GM10847 (cell line): ENCODE data around the gene MED17.

ENCODE experiments used
- POLR2A ChIP-seq: IDR thresholded peaks from 2 replicates; pipeline ENCODE4 v1.6.1; 2011; ENCODE audit not compliant: insufficient read length; ENCODE audit errors: extremely low read depth

The MED17 gene, protein sequence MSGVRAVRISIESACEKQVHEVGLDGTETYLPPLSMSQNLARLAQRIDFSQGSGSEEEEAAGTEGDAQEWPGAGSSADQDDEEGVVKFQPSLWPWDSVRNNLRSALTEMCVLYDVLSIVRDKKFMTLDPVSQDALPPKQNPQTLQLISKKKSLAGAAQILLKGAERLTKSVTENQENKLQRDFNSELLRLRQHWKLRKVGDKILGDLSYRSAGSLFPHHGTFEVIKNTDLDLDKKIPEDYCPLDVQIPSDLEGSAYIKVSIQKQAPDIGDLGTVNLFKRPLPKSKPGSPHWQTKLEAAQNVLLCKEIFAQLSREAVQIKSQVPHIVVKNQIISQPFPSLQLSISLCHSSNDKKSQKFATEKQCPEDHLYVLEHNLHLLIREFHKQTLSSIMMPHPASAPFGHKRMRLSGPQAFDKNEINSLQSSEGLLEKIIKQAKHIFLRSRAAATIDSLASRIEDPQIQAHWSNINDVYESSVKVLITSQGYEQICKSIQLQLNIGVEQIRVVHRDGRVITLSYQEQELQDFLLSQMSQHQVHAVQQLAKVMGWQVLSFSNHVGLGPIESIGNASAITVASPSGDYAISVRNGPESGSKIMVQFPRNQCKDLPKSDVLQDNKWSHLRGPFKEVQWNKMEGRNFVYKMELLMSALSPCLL

DNA sequence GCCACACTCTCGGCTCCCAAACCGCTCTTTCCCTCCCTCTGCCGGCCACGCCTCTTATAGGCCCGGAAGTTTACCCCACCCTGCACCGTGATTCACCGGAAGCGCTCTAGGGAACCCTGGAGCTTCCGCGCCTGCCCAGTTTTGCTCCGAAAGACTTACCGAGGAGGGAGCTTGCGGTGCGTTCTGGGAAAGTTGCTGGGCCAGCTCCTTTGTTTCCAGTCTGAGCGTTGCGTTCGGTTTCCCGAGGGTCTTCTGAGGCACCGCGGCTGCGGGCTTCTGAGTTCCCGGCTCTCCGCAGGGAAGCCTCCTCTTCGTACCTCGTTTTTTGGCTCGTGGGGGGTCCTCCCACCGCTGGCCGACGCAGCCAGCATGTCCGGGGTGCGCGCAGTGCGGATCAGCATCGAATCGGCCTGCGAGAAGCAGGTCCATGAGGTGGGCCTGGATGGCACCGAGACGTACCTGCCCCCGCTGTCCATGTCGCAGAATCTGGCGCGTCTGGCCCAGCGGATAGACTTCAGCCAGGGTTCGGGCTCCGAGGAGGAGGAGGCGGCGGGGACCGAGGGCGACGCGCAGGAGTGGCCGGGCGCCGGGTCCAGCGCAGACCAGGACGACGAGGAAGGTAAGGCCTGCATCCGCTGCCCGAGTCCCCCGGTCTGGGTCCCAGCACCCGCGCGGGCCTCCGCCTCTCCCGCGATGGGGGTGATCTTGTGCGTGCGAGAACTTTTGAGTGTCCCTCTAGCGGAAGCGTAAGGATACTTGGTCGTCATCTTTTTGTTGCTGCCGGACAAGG is at the start of gene MED17:
TSS of gene MED17 (plus strand) at position 138 of the 790 bp plus-strand sequence. CDS start at position 370, 232 bp downstream.
- peak; percentile 56 for TF ChIP-seq POLR2A

DNA sequence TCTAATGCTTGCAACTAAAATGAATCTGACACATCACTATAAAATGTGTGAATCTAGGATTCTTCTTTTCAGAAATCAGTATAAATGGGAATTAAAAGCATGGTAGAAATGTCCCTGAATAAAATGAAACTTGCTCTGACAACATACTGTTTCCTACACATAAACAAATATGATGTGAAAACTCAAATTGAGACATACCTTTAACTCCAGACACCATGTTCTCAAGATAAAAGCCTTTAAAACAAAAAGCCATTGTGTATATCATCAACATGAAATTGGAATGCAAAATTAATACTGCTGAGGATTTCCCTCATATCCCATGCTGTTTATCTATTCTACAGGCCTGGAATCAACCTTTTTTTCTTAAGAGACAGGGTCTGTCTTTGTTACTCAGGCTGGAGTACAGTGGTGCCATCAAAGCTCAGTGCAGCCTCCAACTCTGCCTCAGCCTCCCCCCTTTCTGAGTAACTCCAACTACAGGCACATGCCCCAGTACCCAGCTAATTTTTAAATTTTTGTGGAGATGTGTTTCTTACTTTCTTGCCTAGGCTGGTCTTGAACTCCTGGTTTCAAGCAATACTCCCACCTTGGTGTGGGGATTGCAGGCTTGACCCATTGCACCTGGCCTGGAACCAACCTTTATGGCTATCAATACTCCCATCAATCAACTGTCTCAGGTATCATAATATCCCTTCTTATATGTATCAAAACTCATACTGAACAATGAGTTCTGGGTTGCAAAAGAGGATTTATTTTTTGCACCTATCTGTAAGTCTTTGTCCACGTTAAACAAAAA is 49.5 kb upstream of the MED17 start:
- TF ChIP-seq POLR2A: no peak

DNA sequence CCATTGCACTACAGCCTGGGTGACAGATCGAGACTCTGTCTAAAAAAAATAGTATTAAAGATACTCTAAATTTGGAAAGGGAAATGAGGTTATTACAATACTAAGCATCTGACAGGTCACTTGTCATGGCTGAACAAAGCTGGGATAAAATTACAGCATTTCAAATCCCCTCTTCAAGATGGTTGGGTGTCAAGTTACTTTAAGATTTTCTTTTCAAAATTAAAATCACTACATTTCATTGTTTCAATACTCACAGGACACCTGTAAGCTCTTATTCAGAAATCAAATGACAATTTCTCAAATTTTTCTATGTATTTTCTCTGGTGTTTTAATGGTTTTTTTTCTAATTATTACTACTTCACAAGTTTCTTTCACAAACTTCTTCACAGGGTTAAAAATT is 48.5 kb upstream of the MED17 start:
- TF ChIP-seq POLR2A: no peak

DNA sequence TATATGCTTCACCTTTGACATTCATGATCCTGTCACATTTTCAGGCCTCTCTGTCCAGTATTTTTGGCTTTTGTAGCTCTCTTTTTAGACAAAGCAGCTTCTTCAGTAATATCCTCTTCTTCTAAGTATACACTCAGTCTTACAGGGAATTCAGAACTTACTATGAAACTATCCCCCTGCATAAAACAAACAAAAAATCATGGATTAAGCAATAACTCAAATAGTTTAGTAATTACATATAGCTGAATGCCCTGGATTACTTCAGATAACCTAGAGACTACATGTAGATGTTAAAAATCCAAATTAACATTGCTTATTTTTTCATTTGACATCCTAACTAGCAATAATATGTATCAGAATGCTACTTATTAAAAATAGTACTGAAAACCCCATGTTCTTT is 48.0 kb upstream of the MED17 start:
- TF ChIP-seq POLR2A: no peak

DNA sequence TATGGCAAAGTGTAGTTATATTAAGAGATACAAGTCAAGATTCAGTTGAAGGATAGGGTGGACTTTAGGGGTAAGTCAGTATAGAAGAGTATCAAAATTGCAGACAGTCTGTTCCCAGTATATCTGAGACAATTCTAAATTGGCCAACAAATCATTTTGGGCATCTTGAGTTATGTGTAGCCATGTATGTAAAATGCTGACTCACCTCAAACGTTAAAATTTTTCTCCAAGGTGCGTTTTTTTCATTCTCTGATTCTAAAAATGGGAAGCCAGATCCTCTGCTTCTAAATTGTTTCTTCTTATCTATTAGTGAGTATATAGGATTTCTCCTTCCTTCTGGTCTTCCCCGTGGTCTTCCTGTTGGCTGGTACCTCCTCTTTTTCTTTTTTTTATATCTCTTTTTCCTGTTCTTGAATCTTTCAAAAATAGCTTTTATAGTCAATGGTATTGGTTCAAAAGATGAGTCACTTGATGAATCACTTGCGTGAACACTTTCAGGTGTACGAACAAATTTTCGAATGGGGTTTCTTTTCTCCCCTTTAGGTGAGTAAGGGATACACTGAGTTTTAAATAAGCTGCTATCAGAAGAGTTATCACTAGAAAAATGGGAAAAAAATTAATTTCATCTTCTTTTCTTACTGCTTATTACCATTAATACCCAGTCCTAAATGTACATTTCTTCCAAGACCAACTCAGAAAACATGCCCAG is 46.0 kb upstream of the MED17 start:
- no peak for TF ChIP-seq POLR2A

DNA sequence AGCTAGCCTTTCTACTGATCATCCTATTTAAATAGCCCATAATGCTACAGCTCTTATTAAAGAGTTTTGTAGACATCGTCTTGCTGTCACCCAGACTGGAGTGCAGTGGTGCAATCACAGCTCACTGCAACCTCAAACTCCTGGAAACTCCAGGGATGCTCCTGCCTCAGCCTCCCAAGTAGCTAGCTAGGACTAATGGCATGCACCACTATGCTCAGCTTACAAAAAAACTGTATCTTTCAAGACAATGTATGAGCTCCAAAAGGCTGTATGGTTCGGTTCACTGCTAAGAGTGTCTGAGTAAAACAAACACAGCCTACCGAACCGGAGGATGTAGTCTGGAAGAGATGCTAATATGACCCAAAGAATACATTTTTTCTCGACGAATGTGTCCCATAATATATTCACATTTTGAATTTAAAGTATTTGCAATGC is 45.4 kb upstream of the MED17 start:
- TF ChIP-seq POLR2A: no peak

DNA sequence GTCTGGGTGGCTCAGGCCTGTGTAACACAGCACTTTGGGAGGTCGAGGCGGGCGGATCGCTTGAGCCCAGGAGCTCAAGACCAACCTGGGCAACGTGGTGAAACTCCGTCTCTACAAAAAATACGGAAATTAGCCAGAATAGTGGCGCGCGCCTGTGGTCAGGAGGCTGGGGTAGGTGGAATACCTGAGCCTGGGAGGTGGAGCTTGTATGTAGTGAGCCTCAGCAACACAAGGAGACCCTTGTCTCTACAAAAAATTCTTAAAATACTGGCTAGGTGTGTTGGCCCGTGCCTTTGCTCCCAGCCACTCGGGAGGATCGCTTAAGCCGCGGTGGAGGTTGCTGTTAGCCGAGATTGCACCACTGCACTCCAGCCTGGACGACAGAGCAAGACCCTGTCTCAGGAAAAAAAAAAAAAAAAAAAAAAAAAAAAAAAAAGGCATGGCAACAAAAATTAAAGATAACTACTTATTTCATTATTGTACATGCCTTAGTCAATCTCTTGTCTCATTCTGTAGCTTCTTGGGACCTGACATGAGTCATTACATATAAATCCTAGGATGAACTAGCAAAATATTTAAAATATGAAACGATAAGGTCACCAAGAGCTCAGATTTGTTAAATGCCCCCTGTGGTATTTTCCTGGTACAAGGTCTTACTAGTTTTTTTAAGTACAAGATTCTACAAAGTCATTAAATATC is 43.9 kb upstream of the MED17 start:
- TF ChIP-seq POLR2A: no peak

DNA sequence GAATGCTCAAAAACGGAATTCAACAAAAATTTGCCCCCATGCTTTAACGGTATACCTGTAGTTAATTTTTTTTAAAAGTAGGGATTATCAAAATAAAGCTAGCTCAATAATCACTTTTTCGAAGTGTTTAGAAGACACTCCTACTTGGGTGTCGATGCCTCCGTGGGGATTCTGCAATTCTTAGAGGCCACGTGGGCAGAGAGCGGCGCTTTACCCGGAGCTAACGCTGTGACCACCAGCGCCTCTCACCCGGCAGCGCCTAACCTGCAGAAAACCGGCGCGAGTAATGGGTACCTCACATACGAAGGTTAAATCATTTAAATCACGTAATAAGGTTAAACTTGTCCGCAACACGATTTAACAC is 43.4 kb upstream of the MED17 start:
- no peak for TF ChIP-seq POLR2A

DNA sequence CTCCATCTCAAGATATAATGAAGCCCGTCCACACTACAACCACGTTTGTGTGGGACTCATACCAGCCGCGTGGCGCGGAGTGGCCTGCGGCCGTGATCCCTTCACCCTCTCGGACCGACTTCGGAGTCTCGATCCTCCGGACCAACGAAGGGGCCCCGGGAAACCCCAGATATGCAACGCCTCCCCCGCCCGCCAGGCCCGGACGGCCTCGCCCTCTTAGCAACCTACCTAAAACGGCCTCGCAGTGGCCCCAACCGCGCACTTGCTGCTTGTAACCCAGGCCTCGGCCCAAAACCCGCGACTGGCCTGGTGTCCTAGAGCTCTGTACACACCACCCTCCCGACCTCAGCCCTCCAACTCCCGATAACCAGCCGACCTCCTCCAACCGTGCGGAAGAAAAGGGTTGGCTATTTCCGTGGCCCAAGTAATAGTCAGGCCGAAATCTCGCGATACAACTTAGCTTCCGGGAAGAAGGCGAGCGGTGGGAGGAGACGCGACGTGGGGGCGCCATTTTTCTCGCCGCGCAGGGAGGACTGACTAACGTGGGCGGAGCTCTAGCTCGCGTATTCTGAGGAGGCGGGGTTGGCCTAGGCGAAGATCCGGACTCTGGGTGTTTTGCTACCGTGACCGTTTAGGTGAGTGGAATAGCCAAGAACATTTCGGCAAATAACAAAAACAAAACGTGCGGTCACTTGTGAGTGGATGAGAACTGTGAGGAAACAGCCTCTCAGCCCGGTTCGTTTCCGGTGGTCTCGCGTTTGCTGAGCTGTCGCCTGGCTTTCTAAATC is 42.8 kb upstream of the MED17 start, which contains the start of the genes C11orf54 and TAF1D:
TSS of gene C11orf54 (plus strand) at position 579 of the 788 bp plus-strand sequence. CDS start 5,722 bp downstream, outside the sequence.
TSS of gene TAF1D (minus strand) at position 402 of the 788 bp plus-strand sequence. CDS start 2,191 bp downstream, outside the sequence.
- TF ChIP-seq POLR2A: peak; percentile 96

DNA sequence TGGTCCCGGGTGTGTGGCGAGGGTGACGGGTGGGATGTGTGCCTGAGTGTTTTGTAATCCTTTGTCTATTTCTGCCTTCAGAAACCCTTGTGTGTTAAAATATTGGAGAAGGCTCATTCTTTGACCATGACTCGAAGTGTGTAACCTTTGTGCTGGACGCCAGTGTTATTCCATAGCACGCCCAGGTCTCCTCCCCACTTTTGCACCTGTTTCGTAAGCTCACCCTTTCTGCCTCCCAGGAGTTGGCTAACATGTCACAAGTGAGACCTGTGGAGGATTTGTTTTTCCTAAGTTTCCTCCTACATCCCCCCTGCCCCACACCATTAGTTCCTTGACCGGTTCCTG is 42.2 kb upstream of the MED17 start:
- TF ChIP-seq POLR2A: no peak

DNA sequence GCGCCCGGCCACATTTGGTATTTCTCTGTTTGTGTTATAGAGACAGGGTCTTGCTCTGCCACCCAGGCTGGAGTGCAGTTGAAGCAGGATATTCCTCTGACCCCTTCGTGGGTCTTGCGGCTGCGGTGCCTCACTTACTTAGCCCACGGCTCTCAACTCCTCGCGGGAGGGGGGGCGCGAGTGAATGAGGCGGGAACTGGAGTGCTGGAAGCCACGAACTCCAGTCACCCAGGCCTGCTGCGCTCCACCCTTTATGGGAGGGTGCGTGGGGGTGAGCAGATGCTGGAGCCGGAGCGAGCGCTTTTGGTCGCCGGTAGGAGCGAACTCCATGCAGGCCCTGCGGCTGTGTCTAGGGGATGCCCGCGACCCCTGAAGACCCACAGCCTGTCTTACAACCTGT is 40.8 kb upstream of the MED17 start:
- TF ChIP-seq POLR2A: no peak

DNA sequence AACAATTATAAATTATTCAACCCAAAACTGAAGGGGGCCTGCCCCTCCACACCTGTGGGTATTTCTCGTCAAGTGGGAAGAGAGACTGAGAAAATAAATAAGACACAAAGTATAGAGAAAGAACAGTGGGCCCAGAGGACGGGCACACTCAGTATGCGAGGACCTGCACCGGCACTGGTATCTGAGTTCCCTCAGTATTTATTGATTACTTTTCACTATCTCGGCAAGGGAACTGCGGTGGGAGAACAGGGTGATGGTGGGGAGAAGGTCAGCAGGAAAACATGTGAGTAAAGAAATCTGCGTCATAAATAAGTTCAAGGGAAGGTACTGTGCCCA is 39.4 kb upstream of the MED17 start:
- no peak for TF ChIP-seq POLR2A

DNA sequence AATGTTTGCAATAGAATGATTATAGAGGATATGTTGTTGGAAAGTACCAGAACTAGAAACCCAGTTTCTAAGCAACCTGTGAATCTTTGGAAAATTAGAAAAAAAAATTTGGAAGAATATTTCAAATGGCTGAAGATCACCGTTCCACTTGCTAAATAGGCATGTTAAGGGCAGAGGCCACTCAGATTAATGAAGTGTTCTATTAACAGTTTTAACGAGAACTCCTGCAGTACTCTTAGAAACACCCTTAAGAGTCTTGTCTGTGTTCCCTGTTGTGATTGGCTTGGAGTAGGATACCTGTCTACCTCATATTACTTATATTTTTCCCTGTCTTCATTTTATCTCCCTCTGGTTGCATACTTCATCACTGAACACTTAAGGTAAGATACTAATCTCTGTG is 38.0 kb upstream of the MED17 start:
- no peak for TF ChIP-seq POLR2A
